ENCODE results near the gene CEP89. TPM values are rescaled to one million over a fixed set of nuclear protein-coding genes. Genes with fewer than 3 reads are reported as not detected.

CEP89 gene
- total RNA-seq, 1 experiment from 2014 or later: 21.1 TPM

DNA sequence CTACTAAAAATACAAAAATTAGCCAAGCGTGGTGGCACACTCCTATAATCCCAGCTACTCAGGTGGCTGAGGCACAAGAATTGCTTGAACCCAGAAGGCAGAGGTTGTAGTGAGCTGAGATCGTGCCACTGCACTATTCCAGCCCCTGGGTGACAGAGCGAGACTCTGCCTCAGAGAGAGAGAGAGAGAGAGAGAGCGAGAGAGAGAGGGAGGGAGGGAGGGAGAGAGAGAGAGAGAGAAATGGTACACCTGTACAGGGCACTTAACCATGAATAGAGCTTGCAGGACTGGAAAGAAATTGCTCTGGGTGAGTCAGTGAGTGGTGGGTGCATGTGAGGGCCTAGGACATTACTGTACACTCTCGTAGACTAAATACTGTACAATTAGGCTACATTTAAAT is 61.7 kb downstream of the CEP89 start:
- no peak for DNase-seq (ENCODE audit: low spot score)
- no peaks in the 10 kb centered on the region for H3K27me3 Mint-ChIP-seq (ENCODE audit: low read depth)
- TF ChIP-seq CBFB (CRISPR knock-in tag; IDR thresholded peaks at IDR 0.05; ENCODE audit: low read depth) (no peak), TEAD1 (CRISPR knock-in tag; IDR thresholded peaks at IDR 0.05) (no peak), OVOL2 (CRISPR knock-in tag; IDR thresholded peaks at IDR 0.05; ENCODE audit: borderline replicate concordance) (no peak), SP1 (CRISPR knock-in tag; conservative IDR thresholded peaks at IDR 0.05) (no peak), ZNF219 (CRISPR knock-in tag; IDR thresholded peaks at IDR 0.05; ENCODE audit: borderline replicate concordance) (no peak), ZNF138 (CRISPR knock-in tag; conservative IDR thresholded peaks at IDR 0.05) (no peak), ZNF232 (CRISPR knock-in tag; IDR thresholded peaks at IDR 0.05) (no peak), ZNF396 (CRISPR knock-in tag; IDR thresholded peaks at IDR 0.05; ENCODE audit: borderline replicate concordance) (no peak), CREM (CRISPR knock-in tag; IDR thresholded peaks at IDR 0.05) (no peak), ZNF671 (CRISPR knock-in tag; IDR thresholded peaks at IDR 0.05) (no peak), GRHL2 (CRISPR knock-in tag; IDR thresholded peaks at IDR 0.05; ENCODE audit: insufficient replicate concordance, severe bottlenecking) (no peak), ZNF317 (CRISPR knock-in tag; IDR thresholded peaks at IDR 0.05; ENCODE audit: borderline replicate concordance, low read depth) (no peak), NFE2L1 (CRISPR knock-in tag; IDR thresholded peaks at IDR 0.05) (no peak), SOX15 (CRISPR knock-in tag; IDR thresholded peaks at IDR 0.05) (no peak)
- TF ChIP-seq, protein P1, sequence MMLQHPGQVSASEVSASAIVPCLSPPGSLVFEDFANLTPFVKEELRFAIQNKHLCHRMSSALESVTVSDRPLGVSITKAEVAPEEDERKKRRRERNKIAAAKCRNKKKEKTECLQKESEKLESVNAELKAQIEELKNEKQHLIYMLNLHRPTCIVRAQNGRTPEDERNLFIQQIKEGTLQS (CRISPR knock-in tag; conservative IDR thresholded peaks at IDR 0.05): no peak
- TF ChIP-seq, protein P2, sequence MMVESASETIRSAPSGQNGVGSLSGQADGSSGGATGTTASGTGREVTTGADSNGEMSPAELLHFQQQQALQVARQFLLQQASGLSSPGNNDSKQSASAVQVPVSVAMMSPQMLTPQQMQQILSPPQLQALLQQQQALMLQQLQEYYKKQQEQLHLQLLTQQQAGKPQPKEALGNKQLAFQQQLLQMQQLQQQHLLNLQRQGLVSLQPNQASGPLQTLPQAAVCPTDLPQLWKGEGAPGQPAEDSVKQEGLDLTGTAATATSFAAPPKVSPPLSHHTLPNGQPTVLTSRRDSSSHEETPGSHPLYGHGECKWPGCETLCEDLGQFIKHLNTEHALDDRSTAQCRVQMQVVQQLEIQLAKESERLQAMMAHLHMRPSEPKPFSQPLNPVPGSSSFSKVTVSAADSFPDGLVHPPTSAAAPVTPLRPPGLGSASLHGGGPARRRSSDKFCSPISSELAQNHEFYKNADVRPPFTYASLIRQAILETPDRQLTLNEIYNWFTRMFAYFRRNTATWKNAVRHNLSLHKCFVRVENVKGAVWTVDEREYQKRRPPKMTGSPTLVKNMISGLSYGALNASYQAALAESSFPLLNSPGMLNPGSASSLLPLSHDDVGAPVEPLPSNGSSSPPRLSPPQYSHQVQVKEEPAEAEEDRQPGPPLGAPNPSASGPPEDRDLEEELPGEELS (CRISPR knock-in tag; IDR thresholded peaks at IDR 0.05): no peak
- TF ChIP-seq, protein P3, sequence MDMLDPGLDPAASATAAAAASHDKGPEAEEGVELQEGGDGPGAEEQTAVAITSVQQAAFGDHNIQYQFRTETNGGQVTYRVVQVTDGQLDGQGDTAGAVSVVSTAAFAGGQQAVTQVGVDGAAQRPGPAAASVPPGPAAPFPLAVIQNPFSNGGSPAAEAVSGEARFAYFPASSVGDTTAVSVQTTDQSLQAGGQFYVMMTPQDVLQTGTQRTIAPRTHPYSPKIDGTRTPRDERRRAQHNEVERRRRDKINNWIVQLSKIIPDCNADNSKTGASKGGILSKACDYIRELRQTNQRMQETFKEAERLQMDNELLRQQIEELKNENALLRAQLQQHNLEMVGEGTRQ (CRISPR knock-in tag; IDR thresholded peaks at IDR 0.05): no peak
- TF ChIP-seq, protein P4, sequence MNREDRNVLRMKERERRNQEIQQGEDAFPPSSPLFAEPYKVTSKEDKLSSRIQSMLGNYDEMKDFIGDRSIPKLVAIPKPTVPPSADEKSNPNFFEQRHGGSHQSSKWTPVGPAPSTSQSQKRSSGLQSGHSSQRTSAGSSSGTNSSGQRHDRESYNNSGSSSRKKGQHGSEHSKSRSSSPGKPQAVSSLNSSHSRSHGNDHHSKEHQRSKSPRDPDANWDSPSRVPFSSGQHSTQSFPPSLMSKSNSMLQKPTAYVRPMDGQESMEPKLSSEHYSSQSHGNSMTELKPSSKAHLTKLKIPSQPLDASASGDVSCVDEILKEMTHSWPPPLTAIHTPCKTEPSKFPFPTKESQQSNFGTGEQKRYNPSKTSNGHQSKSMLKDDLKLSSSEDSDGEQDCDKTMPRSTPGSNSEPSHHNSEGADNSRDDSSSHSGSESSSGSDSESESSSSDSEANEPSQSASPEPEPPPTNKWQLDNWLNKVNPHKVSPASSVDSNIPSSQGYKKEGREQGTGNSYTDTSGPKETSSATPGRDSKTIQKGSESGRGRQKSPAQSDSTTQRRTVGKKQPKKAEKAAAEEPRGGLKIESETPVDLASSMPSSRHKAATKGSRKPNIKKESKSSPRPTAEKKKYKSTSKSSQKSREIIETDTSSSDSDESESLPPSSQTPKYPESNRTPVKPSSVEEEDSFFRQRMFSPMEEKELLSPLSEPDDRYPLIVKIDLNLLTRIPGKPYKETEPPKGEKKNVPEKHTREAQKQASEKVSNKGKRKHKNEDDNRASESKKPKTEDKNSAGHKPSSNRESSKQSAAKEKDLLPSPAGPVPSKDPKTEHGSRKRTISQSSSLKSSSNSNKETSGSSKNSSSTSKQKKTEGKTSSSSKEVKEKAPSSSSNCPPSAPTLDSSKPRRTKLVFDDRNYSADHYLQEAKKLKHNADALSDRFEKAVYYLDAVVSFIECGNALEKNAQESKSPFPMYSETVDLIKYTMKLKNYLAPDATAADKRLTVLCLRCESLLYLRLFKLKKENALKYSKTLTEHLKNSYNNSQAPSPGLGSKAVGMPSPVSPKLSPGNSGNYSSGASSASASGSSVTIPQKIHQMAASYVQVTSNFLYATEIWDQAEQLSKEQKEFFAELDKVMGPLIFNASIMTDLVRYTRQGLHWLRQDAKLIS (CRISPR knock-in tag; IDR thresholded peaks at IDR 0.05; ENCODE audit: borderline replicate concordance): no peak
- no peak overlapping the region for H3K4me3 Mint-ChIP-seq
- ChIA-PET CTCF (no interaction called here), POLR2A (no interaction called here)
- no peaks in the 10 kb centered on the region for H3K4me1 Mint-ChIP-seq
- H3K36me3 Mint-ChIP-seq: no peaks in the 10 kb centered on the region
- no peaks in the 10 kb centered on the region for H3K9me3 Mint-ChIP-seq
- no peak overlapping the region for H3K27ac Mint-ChIP-seq
- ATAC-seq: no peak

DNA sequence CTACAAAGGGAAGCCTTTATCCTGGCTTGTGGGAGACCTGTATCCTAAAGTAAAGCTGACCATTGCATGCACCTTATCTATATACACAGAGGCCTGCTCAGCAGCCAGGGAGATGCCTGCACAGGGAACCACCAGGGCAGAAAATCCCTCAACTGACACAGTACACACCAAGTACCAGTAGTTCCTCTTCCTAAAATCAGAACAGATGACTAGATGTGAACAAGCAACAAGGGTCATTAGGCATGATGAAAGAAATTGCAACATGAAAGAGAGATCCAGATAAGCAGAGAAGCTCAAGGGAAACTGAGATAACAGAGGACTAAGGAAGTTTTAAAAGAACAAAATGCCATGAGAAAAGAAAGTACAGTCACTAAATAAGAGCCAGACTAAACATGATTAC is 62.5 kb downstream of the CEP89 start:
- Mint-ChIP-seq H3K4me1 (no peaks in the 10 kb centered on the region), H3K27me3 (ENCODE audit: low read depth) (no peaks in the 10 kb centered on the region), H3K4me3 (no peak overlapping the region), H3K9me3 (no peaks in the 10 kb centered on the region), H3K36me3 (no peaks in the 10 kb centered on the region), H3K27ac (no peak overlapping the region)
- DNase-seq (ENCODE audit: low spot score): no peak
- POLR2A ChIA-PET: interaction anchor here (0.6 kb wide), 1 partner anchor 116 kb away, joined by 3 read pairs; no protein-coding TSS in a partner anchor
- CTCF ChIA-PET: no interaction called here
- ATAC-seq: no peak
- TF ChIP-seq NR3C1 (CRISPR knock-in tag; conservative IDR thresholded peaks at IDR 0.05; ENCODE audit: low read depth) (no peak), CBFB (CRISPR knock-in tag; IDR thresholded peaks at IDR 0.05; ENCODE audit: low read depth) (no peak), SP1 (CRISPR knock-in tag; conservative IDR thresholded peaks at IDR 0.05) (no peak), ZBTB21 (CRISPR knock-in tag; IDR thresholded peaks at IDR 0.05; ENCODE audit: borderline replicate concordance) (no peak), JUN (CRISPR knock-in tag; IDR thresholded peaks at IDR 0.05) (no peak)
- TF ChIP-seq, protein P5, sequence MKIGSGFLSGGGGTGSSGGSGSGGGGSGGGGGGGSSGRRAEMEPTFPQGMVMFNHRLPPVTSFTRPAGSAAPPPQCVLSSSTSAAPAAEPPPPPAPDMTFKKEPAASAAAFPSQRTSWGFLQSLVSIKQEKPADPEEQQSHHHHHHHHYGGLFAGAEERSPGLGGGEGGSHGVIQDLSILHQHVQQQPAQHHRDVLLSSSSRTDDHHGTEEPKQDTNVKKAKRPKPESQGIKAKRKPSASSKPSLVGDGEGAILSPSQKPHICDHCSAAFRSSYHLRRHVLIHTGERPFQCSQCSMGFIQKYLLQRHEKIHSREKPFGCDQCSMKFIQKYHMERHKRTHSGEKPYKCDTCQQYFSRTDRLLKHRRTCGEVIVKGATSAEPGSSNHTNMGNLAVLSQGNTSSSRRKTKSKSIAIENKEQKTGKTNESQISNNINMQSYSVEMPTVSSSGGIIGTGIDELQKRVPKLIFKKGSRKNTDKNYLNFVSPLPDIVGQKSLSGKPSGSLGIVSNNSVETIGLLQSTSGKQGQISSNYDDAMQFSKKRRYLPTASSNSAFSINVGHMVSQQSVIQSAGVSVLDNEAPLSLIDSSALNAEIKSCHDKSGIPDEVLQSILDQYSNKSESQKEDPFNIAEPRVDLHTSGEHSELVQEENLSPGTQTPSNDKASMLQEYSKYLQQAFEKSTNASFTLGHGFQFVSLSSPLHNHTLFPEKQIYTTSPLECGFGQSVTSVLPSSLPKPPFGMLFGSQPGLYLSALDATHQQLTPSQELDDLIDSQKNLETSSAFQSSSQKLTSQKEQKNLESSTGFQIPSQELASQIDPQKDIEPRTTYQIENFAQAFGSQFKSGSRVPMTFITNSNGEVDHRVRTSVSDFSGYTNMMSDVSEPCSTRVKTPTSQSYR (CRISPR knock-in tag; IDR thresholded peaks at IDR 0.05): no peak
- TF ChIP-seq, protein P6, sequence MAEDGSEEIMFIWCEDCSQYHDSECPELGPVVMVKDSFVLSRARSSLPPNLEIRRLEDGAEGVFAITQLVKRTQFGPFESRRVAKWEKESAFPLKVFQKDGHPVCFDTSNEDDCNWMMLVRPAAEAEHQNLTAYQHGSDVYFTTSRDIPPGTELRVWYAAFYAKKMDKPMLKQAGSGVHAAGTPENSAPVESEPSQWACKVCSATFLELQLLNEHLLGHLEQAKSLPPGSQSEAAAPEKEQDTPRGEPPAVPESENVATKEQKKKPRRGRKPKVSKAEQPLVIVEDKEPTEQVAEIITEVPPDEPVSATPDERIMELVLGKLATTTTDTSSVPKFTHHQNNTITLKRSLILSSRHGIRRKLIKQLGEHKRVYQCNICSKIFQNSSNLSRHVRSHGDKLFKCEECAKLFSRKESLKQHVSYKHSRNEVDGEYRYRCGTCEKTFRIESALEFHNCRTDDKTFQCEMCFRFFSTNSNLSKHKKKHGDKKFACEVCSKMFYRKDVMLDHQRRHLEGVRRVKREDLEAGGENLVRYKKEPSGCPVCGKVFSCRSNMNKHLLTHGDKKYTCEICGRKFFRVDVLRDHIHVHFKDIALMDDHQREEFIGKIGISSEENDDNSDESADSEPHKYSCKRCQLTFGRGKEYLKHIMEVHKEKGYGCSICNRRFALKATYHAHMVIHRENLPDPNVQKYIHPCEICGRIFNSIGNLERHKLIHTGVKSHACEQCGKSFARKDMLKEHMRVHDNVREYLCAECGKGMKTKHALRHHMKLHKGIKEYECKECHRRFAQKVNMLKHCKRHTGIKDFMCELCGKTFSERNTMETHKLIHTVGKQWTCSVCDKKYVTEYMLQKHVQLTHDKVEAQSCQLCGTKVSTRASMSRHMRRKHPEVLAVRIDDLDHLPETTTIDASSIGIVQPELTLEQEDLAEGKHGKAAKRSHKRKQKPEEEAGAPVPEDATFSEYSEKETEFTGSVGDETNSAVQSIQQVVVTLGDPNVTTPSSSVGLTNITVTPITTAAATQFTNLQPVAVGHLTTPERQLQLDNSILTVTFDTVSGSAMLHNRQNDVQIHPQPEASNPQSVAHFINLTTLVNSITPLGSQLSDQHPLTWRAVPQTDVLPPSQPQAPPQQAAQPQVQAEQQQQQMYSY (CRISPR knock-in tag; IDR thresholded peaks at IDR 0.05): no peak
